Right lobe of liver (tissue), 6 donors: Measurements from ENCODE around the gene ERBB4. TPM values are rescaled to one million over a fixed set of nuclear protein-coding genes. Genes with fewer than 3 reads are reported as not detected.

Experiments
- ATAC-seq, 4 donors: fragments of 200-7000 bp; cut with Tn5 transposase; one replicate each; pipeline ENCODE4 v1.9.1; 2020; ENCODE audit warnings: mild to moderate bottlenecking in 4 of 4, moderate library complexity in 4 of 4
- DNase-seq, 3 donors: peaks; one replicate each; pipeline ENCODE4 v3.0.0-alpha.2; 2020
- H3K27ac ChIP-seq, 3 donors: fragments of 200-600 bp; one replicate each; pipeline ENCODE4 v1.8.0; 2022
- H3K27me3 ChIP-seq, 2 donors: fragments of 200-600 bp; one replicate each; pipeline ENCODE4 v1.8.0; 2022
- H3K36me3 ChIP-seq, 4 donors: fragments of 200-600 bp; sonication (generic) in 1 of 4; one replicate each; pipeline versions ENCODE4 v1.5.1 to v1.8.0; 2017 to 2022; ENCODE audit warnings: control low read depth in 1 of 4
- H3K4me1 ChIP-seq, 4 donors: fragments of 200-600 bp; sonication (generic) in 1 of 4; one replicate each; pipeline versions ENCODE4 v1.5.1 to v1.8.0; 2017 to 2022; ENCODE audit warnings: control low read depth in 1 of 4
- H3K4me3 ChIP-seq, 3 donors: fragments of 200-600 bp; one replicate each; pipeline ENCODE4 v1.8.0; 2022
- H3K9me3 ChIP-seq, 4 donors: fragments of 200-600 bp; sonication (generic) in 1 of 4; one replicate each; pipeline versions ENCODE4 v1.5.1 to v1.8.0; 2017 to 2022; ENCODE audit warnings: control low read depth in 1 of 4
- CTCF ChIP-seq, 4 donors: fragments of 200-600 bp in 3 of 4; fragments of 450-650 bp in 1 of 4; IDR thresholded peaks; one replicate each; pipeline versions ENCODE4 v1.5.1 to v1.8.0; 2016 to 2022; ENCODE audit warnings: antibody characterized with exemption in 4 of 4, mild to moderate bottlenecking in 2 of 4
- POLR2A ChIP-seq: fragments of 450-650 bp; IDR thresholded peaks from one replicate; pipeline ENCODE4 v1.6.1; 2017; ENCODE audit warnings: antibody characterized with exemption, mild to moderate bottlenecking
- WGBS: methylation state at CpG from one replicate; pipeline ENCODE4 v1.1.6; 2018; ENCODE audit warnings: low coverage, low lambda C conversion rate; ENCODE audit not compliant: insufficient coverage; ENCODE audit errors: missing lambda C conversion rate; 5-methylcytosine and 5-hydroxymethylcytosine counted together
- intact Hi-C, 2 donors: fragments of 100-400 bp; cut with DNase I; formaldehyde crosslinking; loops; one replicate each; pipeline versions ENCODE4 v1.11.2 to v1.14.1; 2022
- total RNA-seq, 6 experiments: library from RNA; depleted of rRNA in 2 of 6; stranded (reverse); fragments of >200 nt in 2 of 6; fragmentation: NEBNext Ultra II Directional in 3 of 6; extraction: Animal tissue kit (Norgen Biotek cat#: 25700) in 3 of 6; gene quantifications; one replicate each; pipeline versions ENCODE4 v1.1.0 to v1.2.4, GENCODE V29; 2016 to 2023
- donor health status: DM: no; HTN: yes; CAD: no.
- donor health status: DM: no; HTN: no; CAD: no.
- donor health status: DM: no; HTN: no; CAD: no.
- donor health status: DM: no; HTN: yes; CAD: no.
- donor health status: DM: no; HTN: yes; CAD: no.

ERBB4 gene
- total RNA-seq, 6 experiments from 2014 or later, result 0.02 to 0.59 (median 0.08) TPM; not detected in 2

- Histone ChIP-seq H3K4me1 (no peaks in the 10 kb centered on the region), H3K9me3 (no peaks in the 10 kb centered on the region), H3K4me3 (no peak overlapping the region), H3K27me3 (no peaks in the 10 kb centered on the region), H3K36me3 (no peaks in the 10 kb centered on the region), H3K27ac (no peak overlapping the region)
- WGBS, result 33% methylated on average over 4 of the region's 4 CpGs
- TF ChIP-seq CTCF (IDR thresholded peaks at IDR 0.05) (no peak), POLR2A (no peak)
- DNase-seq (no peak), ATAC-seq (no peak)
- intact Hi-C loops, result no loop called here
These were observed 486.0 kb downstream of the ERBB4 start for GRCh38 chr2:212052412-212053159.

DNA sequence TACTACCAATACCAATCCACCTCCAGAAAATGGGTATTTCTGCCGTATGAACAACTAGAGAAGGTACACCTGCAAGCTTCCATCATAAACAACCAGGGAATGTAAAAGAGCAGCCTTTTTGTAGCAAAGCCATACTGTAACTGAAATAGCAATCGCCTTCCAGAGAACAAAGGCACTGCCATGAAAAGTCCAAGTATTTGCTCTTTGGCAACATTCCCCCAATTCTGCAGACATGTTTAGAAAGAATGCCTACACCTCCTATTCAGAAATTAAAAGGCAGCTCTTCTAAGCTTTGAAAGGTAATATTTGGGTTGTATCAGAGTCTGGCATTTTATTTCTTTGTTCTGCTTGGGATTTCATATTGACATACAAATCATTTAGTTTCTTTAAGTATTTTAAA, 487.7 kb downstream of the ERBB4 start:
- Histone ChIP-seq H3K4me3 (no peak overlapping the region), H3K27ac (no peak overlapping the region), H3K27me3 (no peaks in the 10 kb centered on the region), H3K36me3 (no peaks in the 10 kb centered on the region), H3K4me1 (no peaks in the 10 kb centered on the region), H3K9me3 (no peaks in the 10 kb centered on the region)
- intact Hi-C loops, result no loop called here
- ATAC-seq, result no peak
- TF ChIP-seq POLR2A (no peak), CTCF (IDR thresholded peaks at IDR 0.05) (no peak)
- no peak for DNase-seq
- WGBS, result 47% methylated on average over 2 of the region's 2 CpGs

GRCh38 chr2:212042562-212042961, 496.0 kb downstream of the ERBB4 start:
- no peaks in the 10 kb centered on the region for H3K27me3 ChIP-seq
- no peaks in the 10 kb centered on the region for H3K36me3 ChIP-seq
- no peaks in the 10 kb centered on the region for H3K9me3 ChIP-seq
- TF ChIP-seq CTCF (IDR thresholded peaks at IDR 0.05) (no peak), POLR2A (no peak)
- H3K27ac ChIP-seq, result no peak overlapping the region
- no peak for ATAC-seq
- intact Hi-C loops, result no loop called here
- 41% methylated on average over 2 of the region's 2 CpGs for WGBS
- H3K4me1 ChIP-seq, result no peaks in the 10 kb centered on the region
- no peak for DNase-seq
- no peak overlapping the region for H3K4me3 ChIP-seq

- TF ChIP-seq CTCF (IDR thresholded peaks at IDR 0.05), result no peak
- TF ChIP-seq POLR2A, result no peak
- intact Hi-C loops, result no loop called here
- DNase-seq (no peak), ATAC-seq (no peak)
- H3K4me3 ChIP-seq, result no peak overlapping the region
- no peaks in the 10 kb centered on the region for H3K36me3 ChIP-seq
- no peaks in the 10 kb centered on the region for H3K9me3 ChIP-seq
- no peaks in the 10 kb centered on the region for H3K4me1 ChIP-seq
- H3K27ac ChIP-seq, result no peak overlapping the region
- no peaks in the 10 kb centered on the region for H3K27me3 ChIP-seq
These were observed 501.5 kb downstream of the ERBB4 start for GRCh38 chr2:212037062-212037461.
